Measurements from ENCODE around the gene MKLN1. TPM values are rescaled to one million over a fixed set of nuclear protein-coding genes. Genes with fewer than 3 reads are reported as not detected.

MKLN1 gene
- total RNA-seq, 1 experiment from 2014 or later, result 34.3 TPM

- Histone ChIP-seq H4K8ac (replicated peaks; ENCODE audit: insufficient read length, low read depth, low read length) (no peak overlapping the region), H3K9ac (ENCODE audit: extremely low read depth, insufficient read length, low read length) (no peak overlapping the region), H4K5ac (ENCODE audit: insufficient read length, low read depth, low read length) (no peak overlapping the region), H3K27me3 (ENCODE audit: insufficient read depth, low read length) (no peaks in the 10 kb centered on the region), H3K79me2 (ENCODE audit: insufficient read depth, low read length) (no peaks in the 10 kb centered on the region), H3K56ac (ENCODE audit: insufficient read length, low read depth, low read length) (no peak overlapping the region), H2BK5ac (ENCODE audit: insufficient read length, low read length) (no peak overlapping the region), H2AFZ (ENCODE audit: low read length) (no peak overlapping the region), H2BK20ac (ENCODE audit: low read depth, low read length, poor library complexity, severe bottlenecking) (no peak overlapping the region), H4K20me1 (ENCODE audit: control insufficient read depth, insufficient read depth, insufficient read length) (no peaks in the 10 kb centered on the region), H3K23me2 (ENCODE audit: insufficient read length, low read depth, low read length, poor library complexity, severe bottlenecking) (no peaks in the 10 kb centered on the region), H3K18ac (ENCODE audit: insufficient read length, low read depth, low read length) (no peak overlapping the region), H3K4ac (ENCODE audit: low read depth, low read length) (no peak overlapping the region), H3K9me3 (ENCODE audit: control insufficient read depth, low read depth, low read length) (no peaks in the 10 kb centered on the region), H3K4me1 (ENCODE audit: insufficient read depth, low read length) (no peaks in the 10 kb centered on the region), H3K79me1 (ENCODE audit: insufficient read depth, low read depth, low read length, poor library complexity, severe bottlenecking) (no peaks in the 10 kb centered on the region), H3K4me2 (ENCODE audit: insufficient read depth, insufficient read length, low read length) (no peak overlapping the region), H4K91ac (ENCODE audit: insufficient read length, low read depth, low read length) (no peak overlapping the region), H3T11ph (ENCODE audit: low read length) (no peak overlapping the region), H3K27ac (ENCODE audit: insufficient read length, low read depth, low read length) (no peak overlapping the region), H3K14ac (ENCODE audit: insufficient read depth, low read length) (no peak overlapping the region), H2AK5ac (ENCODE audit: insufficient read length, low read length) (no peak overlapping the region), H2BK120ac (ENCODE audit: low read depth, low read length, poor library complexity, severe bottlenecking) (no peak overlapping the region), H3K23ac (ENCODE audit: insufficient read length, low read depth, low read length) (no peak overlapping the region), H2BK15ac (ENCODE audit: low read depth, low read length) (no peak overlapping the region), H2BK12ac (ENCODE audit: insufficient read length, low read depth, low read length) (no peak overlapping the region)
- no peak overlapping the region for H3K27ac Mint-ChIP-seq
- no peaks in the 10 kb centered on the region for H3K27me3 Mint-ChIP-seq (ENCODE audit: low read depth)
- DNase-seq, result no peak
- no peak for TF ChIP-seq CTCF (conservative IDR thresholded peaks at IDR 0.05)
- H3K36me3 Mint-ChIP-seq (ENCODE audit: insufficient read depth in 1 of 3, low read depth in 3 of 3), result peaks cover 0 to 3% (median 0%) of the 10 kb centered on the region in 3 experiments; a peak in 1 of 7 replicates
- WGBS (ENCODE audit: extremely low coverage, insufficient read length, low lambda C conversion rate), result no CpG with 5 or more reads among the region's 5 CpGs
- H3K4me1 Mint-ChIP-seq, result peaks cover 14% of the 10 kb centered on the region in 2 experiments
- H3K4me3 Mint-ChIP-seq, result no peak overlapping the region
- peaks cover 0 to 6% of the 10 kb centered on the region in 2 experiments; a peak in 2 of 5 replicates for H3K9me3 Mint-ChIP-seq
Measured at GRCh38 chr7:131281266-131282048, 46.2 kb upstream of the MKLN1 start.
